B cell (primary cell): ENCODE results near the gene RABGAP1. TPM values are rescaled to one million over a fixed set of nuclear protein-coding genes. Genes with fewer than 3 reads are reported as not detected.

Experiments used
- ATAC-seq: fragments of 200-7000 bp; cut with Tn5 transposase; one replicate; pipeline ENCODE4 v1.10.0; 2021; ENCODE audit warnings: low read depth, mild to moderate bottlenecking, moderate number of reproducible peaks, moderate library complexity
- CTCF ChIA-PET: fragments of 350-600 bp; sonication (Branson Sonifier 250); formaldehyde crosslinking; loops from one replicate; lab custom pipeline; 2021; ENCODE audit warnings: antibody characterized with exemption, inconsistent platforms; lab: Charles Lee
- POLR2A ChIA-PET: fragments of 350-600 bp; sonication (Branson Sonifier 250); formaldehyde crosslinking; loops from one replicate; lab custom pipeline; 2021; ENCODE audit warnings: antibody characterized with exemption; lab: Charles Lee
- DNase-seq: peaks from one replicate; pipeline ENCODE4 v3.0.0; 2013
- H2AFZ ChIP-seq: 2 replicates; pipeline ENCODE4 v1.6.1; 2012; ENCODE audit warnings: mild to moderate bottlenecking, low read depth, low read length; ENCODE audit not compliant: insufficient read depth, poor library complexity, severe bottlenecking
- H3K27ac ChIP-seq, 2 donors: 1 replicate in 1 of 2; 2 replicates in 1 of 2; pipeline ENCODE4 v1.5.1; 2012 to 2013; ENCODE audit warnings: low read length in 2 of 2, mild to moderate bottlenecking in 2 of 2, moderate library complexity in 1 of 2
- H3K27me3 ChIP-seq, 4 experiments: fragments of 200-600 bp in 1 of 4; sonication (generic) in 1 of 4; replicated peaks in 1 of 4; 1 replicate in 2 of 4; 2 replicates in 2 of 4; pipeline versions ENCODE4 v1.6.1 to v1.7.0; 2013 to 2016; ENCODE audit warnings: low read length in 3 of 4, mild to moderate bottlenecking in 2 of 4, mixed read lengths in 1 of 4, moderate library complexity in 1 of 4; ENCODE audit not compliant: insufficient read depth in 4 of 4, control insufficient read depth in 3 of 4; ENCODE audit errors: control extremely low read depth in 1 of 4
- H3K36me3 ChIP-seq, 2 experiments: replicated peaks in 1 of 2; 1 replicate in 1 of 2; 2 replicates in 1 of 2; pipeline versions ENCODE4 v1.6.1 to v1.7.1; 2013; ENCODE audit warnings: low read length in 1 of 2; ENCODE audit not compliant: insufficient read depth in 2 of 2, control insufficient read depth in 1 of 2; ENCODE audit errors: control extremely low read depth in 1 of 2, extremely low read depth in 1 of 2
- H3K4me1 ChIP-seq, 2 donors: fragments of 200-600 bp in 1 of 2; sonication (generic) in 1 of 2; 1 replicate in 1 of 2; 2 replicates in 1 of 2; pipeline versions ENCODE4 v1.5.1 to v1.6.1; 2013 to 2017; ENCODE audit warnings: low read length in 2 of 2; ENCODE audit not compliant: control insufficient read depth in 2 of 2, insufficient read depth in 2 of 2
- H3K4me2 ChIP-seq: replicated peaks from 2 replicates; pipeline ENCODE3; 2012; ENCODE audit warnings: mild to moderate bottlenecking, low read depth, low read length; ENCODE audit not compliant: poor library complexity, severe bottlenecking
- H3K4me3 ChIP-seq, 5 experiments: fragments of 200-600 bp in 1 of 5; sonication (generic) in 1 of 5; 1 replicate in 3 of 5; 2 replicates in 2 of 5; pipeline versions ENCODE4 v1.5.1 to v1.7.0; 2011 to 2016; ENCODE audit warnings: low read length in 4 of 5, mild to moderate bottlenecking in 4 of 5, low read depth in 2 of 5, control low read depth in 1 of 5, moderate library complexity in 1 of 5; ENCODE audit not compliant: insufficient read depth in 1 of 5; ENCODE audit errors: control extremely low read depth in 1 of 5, extremely low read depth in 1 of 5
- H3K79me2 ChIP-seq: fragments of 200-600 bp; sonication (generic); one replicate; pipeline ENCODE4 v1.6.0; 2016; ENCODE audit warnings: low read length; ENCODE audit not compliant: control insufficient read depth, insufficient read depth
- H3K9ac ChIP-seq: fragments of 200-600 bp; sonication (generic); 2 replicates; pipeline ENCODE4 v1.6.1; 2017; ENCODE audit warnings: mild to moderate bottlenecking, low read length, moderate library complexity
- H3K9me3 ChIP-seq, 3 donors: one replicate each; pipeline versions ENCODE4 v1.6.1 to v1.7.1; 2013; ENCODE audit warnings: low read length in 2 of 3; ENCODE audit not compliant: control insufficient read depth in 2 of 3, insufficient read depth in 1 of 3; ENCODE audit errors: control extremely low read depth in 1 of 3
- H4K20me1 ChIP-seq: 2 replicates; pipeline ENCODE4 v1.6.0; 2012; ENCODE audit warnings: mild to moderate bottlenecking, low read length; ENCODE audit not compliant: insufficient read depth, control insufficient read depth, poor library complexity, severe bottlenecking
- H3K27ac Mint-ChIP-seq: one replicate; pipeline ENCODE4 v1.8.0; 2021; ENCODE audit warnings: mixed read lengths
- H3K27me3 Mint-ChIP-seq: one replicate; pipeline ENCODE4 v1.8.0; 2021; ENCODE audit warnings: mixed read lengths
- H3K4me1 Mint-ChIP-seq: one replicate; pipeline ENCODE4 v1.8.0; 2021; ENCODE audit warnings: mixed read lengths
- H3K4me3 Mint-ChIP-seq: one replicate; pipeline ENCODE4 v1.8.0; 2021; ENCODE audit warnings: mixed read lengths
- H3K9me3 Mint-ChIP-seq: one replicate; pipeline ENCODE4 v1.8.0; 2022; ENCODE audit warnings: mixed read lengths; ENCODE audit not compliant: insufficient read depth
- EZH2 ChIP-seq: IDR thresholded peaks from 2 replicates; pipeline ENCODE4 v1.6.1; 2012; ENCODE audit warnings: borderline replicate concordance, low read depth, mild to moderate bottlenecking, moderate library complexity, low read length; ENCODE audit not compliant: insufficient read depth, poor library complexity, severe bottlenecking
- WGBS: methylation state at CpG from one replicate; pipeline ENCODE4 v1.1.5; 2013; ENCODE audit warnings: missing lambda C conversion rate; ENCODE audit not compliant: insufficient coverage; 5-methylcytosine and 5-hydroxymethylcytosine counted together
- intact Hi-C: fragments of 100-400 bp; cut with micrococcal nuclease; formaldehyde crosslinking; loops from one replicate; pipeline ENCODE4 v1.10.0; 2022
- polyA plus RNA-seq: library from polyadenylated mRNA; depleted of rRNA; stranded (reverse); fragments of >200 nt; gene quantifications from 2 replicates; pipeline ENCODE4 v1.2.3, GENCODE V29; 2012
- total RNA-seq, 2 donors: library from RNA; stranded (reverse); fragments of 120-200 nt in 1 of 2; gene quantifications; 1 replicate in 1 of 2; 2 replicates in 1 of 2; pipeline versions ENCODE4 v1.2.3 to v1.2.4, GENCODE V29; 2013 to 2022
- TF ChIP-seq, protein P1 (sequence below): fragments of 200-600 bp; IDR thresholded peaks from one replicate; pipeline ENCODE4 v1.8.0; 2022; ENCODE audit warnings: antibody characterized with exemption, mild to moderate bottlenecking

RABGAP1 gene
- total and polyA plus RNA-seq, 2 donors (not counting 1 experiment from before 2014, with no cell fraction given), result 13.9 to 81.0 TPM

DNA sequence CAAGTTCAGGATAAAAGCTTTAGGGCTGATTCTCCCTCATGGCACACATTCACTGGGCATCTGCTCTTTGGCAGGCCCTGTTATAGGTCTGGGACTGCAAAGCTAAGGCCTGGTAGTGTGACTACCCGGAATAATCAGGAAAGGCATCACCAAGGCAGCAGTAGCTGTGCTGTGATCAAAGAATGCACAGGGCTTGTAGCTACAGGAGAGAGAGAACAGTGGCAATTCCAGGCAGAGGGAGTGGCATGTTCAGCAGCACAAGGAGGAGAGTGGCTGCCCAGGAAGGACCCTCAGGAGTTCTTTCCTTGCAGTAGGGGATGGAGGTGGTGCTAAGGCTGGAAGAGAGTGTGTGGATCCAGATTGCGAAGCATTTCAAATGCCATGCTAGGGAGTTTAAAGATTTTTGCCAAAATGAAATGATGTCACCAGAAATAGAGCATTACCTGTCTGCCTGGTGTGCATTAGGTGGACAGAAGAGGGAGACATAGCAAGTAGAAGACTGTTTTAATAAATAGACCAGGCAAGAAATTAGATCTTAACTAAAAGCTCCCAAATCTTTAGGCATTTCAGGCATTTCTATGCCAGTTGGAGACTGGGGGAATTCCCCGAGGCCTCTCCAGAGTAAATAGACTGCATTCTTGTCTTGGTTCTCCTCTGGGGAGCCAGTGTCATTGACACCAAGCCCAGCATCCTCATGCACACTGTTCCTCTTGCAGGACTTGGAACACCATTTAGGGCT lies 161.7 kb downstream of the RABGAP1 start:
- Histone ChIP-seq H3K4me2 (no peak overlapping the region), H3K27ac (peak overlapping the region in 1 of 2 donors; percentile 54), H3K27me3 (no peaks in the 10 kb centered on the region), H4K20me1 (no peaks in the 10 kb centered on the region), H3K79me2 (no peaks in the 10 kb centered on the region), H3K36me3 (peaks cover 7 to 64% of the 10 kb centered on the region in 2 experiments), H2AFZ (no peak overlapping the region), H3K4me3 (no peak overlapping the region), H3K9ac (no peak overlapping the region), H3K4me1 (no peaks in the 10 kb centered on the region), H3K9me3 (no peaks in the 10 kb centered on the region)
- Mint-ChIP-seq H3K4me3 (no peak overlapping the region), H3K9me3 (no peaks in the 10 kb centered on the region), H3K27me3 (no peaks in the 10 kb centered on the region), H3K4me1 (peaks cover 2% of the 10 kb centered on the region), H3K27ac (peak overlapping the region; percentile 66)
- intact Hi-C loops, result loop anchor here (1.0 to 5.0 kb wide), 2 partner anchors 125 to 248 kb away; no protein-coding TSS in a partner anchor
- no peak for DNase-seq
- ChIA-PET POLR2A (interaction anchor here (1.0 to 1.1 kb wide), 2 partner anchors 9 to 239 kb away, joined by 3 read pairs; no protein-coding TSS in a partner anchor), CTCF (interaction anchor here (0.9 to 7.6 kb wide), 17 partner anchors 8 to 250 kb away, joined by 3 to 83 read pairs (median 4); no protein-coding TSS in a partner anchor)
- no peak for ATAC-seq
- WGBS, result 96% methylated on average over 3 of the region's 3 CpGs
- TF ChIP-seq EZH2, result no peak
- TF ChIP-seq, protein P1, sequence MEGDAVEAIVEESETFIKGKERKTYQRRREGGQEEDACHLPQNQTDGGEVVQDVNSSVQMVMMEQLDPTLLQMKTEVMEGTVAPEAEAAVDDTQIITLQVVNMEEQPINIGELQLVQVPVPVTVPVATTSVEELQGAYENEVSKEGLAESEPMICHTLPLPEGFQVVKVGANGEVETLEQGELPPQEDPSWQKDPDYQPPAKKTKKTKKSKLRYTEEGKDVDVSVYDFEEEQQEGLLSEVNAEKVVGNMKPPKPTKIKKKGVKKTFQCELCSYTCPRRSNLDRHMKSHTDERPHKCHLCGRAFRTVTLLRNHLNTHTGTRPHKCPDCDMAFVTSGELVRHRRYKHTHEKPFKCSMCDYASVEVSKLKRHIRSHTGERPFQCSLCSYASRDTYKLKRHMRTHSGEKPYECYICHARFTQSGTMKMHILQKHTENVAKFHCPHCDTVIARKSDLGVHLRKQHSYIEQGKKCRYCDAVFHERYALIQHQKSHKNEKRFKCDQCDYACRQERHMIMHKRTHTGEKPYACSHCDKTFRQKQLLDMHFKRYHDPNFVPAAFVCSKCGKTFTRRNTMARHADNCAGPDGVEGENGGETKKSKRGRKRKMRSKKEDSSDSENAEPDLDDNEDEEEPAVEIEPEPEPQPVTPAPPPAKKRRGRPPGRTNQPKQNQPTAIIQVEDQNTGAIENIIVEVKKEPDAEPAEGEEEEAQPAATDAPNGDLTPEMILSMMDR, result peak; percentile 36

DNA sequence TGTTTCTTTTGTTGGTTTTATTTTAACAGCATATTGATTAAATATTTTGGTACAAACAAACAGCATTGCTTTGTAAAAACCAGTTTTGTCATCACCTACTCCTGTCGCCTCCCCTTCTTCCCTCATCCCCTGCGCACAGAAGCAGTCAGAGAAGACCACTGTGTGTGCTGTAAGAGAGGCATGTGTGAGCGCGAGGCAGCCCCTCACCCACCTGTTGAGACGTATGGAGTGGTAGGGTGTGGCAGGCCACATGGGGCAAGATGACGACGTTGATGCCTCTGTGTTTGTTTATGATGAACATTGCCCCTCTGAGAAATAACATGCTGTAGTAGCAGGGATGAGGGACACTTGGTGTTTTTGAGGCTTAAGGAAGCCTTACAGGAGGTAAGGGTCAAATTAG lies 164.0 kb downstream of the RABGAP1 start:
- ChIA-PET CTCF (interaction anchor here (0.7 to 7.6 kb wide), 7 partner anchors 9 to 245 kb away, joined by 3 to 83 read pairs (median 5); no protein-coding TSS in a partner anchor), POLR2A (interaction anchor here (0.7 kb wide), 1 partner anchor 222 kb away, joined by 5 read pairs; no protein-coding TSS in a partner anchor)
- H3K9me3 Mint-ChIP-seq, result no peaks in the 10 kb centered on the region
- Histone ChIP-seq H3K79me2 (no peaks in the 10 kb centered on the region), H3K4me2 (no peak overlapping the region), H4K20me1 (no peaks in the 10 kb centered on the region), H3K27me3 (no peaks in the 10 kb centered on the region), H3K9me3 (no peaks in the 10 kb centered on the region), H2AFZ (no peak overlapping the region), H3K27ac (peak overlapping the region in 1 of 2 donors; percentile 36), H3K9ac (no peak overlapping the region), H3K4me3 (no peak overlapping the region), H3K36me3 (peaks cover 8 to 65% of the 10 kb centered on the region in 2 experiments), H3K4me1 (no peaks in the 10 kb centered on the region)
- DNase-seq (no peak), ATAC-seq (no peak)
- no peak overlapping the region for H3K27ac Mint-ChIP-seq
- TF ChIP-seq, protein P1, result no peak
- TF ChIP-seq EZH2, result no peak
- no peaks in the 10 kb centered on the region for H3K27me3 Mint-ChIP-seq
- 68% methylated on average over 3 of the region's 7 CpGs for WGBS
- peaks cover 2% of the 10 kb centered on the region for H3K4me1 Mint-ChIP-seq
- intact Hi-C loops, result loop anchor here (5.0 kb wide), 1 partner anchor 122 kb away; no protein-coding TSS in a partner anchor
- H3K4me3 Mint-ChIP-seq, result no peak overlapping the region
